ENCODE results near the gene PIEZO1. TPM values are rescaled to one million over a fixed set of nuclear protein-coding genes. Genes with fewer than 3 reads are reported as not detected.

The PIEZO1 gene
- total and polyA plus RNA-seq, 2 experiments from 2014 or later: 30.4 to 70.1 TPM

DNA sequence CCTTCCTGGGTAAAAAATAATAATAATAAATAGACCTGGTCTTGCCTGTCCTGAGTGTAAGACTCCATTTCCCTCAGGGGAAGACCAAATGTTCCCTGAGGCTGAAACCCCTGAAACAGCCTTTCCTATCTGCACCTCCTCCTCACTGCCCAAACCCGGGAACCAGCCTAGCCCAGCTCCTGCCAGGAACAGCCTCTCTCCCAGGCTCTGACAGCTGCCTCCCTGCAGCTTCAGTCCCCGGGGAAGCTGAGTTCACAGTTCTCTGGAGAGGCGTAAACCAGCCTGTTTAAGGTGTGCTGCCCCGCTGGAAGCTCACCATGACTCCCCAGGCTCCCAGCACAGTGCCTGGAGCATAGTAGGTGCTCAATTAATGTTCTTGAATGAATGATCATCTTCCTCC is 11.3 kb upstream of the PIEZO1 start:
- H3K4me1 ChIP-seq (ENCODE audit: insufficient read depth): no peaks in the 10 kb centered on the region; the same call in 1 of the 2 replicates
- no peak overlapping the region for H2AFZ ChIP-seq
- no peaks in the 10 kb centered on the region for H3K36me3 ChIP-seq (ENCODE audit: insufficient read depth)
- H3K4me3 ChIP-seq: no peak overlapping the region
- Mint-ChIP-seq H3K4me3 (no peak overlapping the region), H3K4me1 (peaks cover 14% of the 10 kb centered on the region; the same call in 2 of the 3 replicates), H3K27ac (no peak overlapping the region), H3K9me3 (no peaks in the 10 kb centered on the region), H3K27me3 (ENCODE audit: insufficient read depth, low read depth, poor library complexity) (peaks cover 11% of the 10 kb centered on the region), H3K36me3 (ENCODE audit: low read depth) (peaks cover 11% of the 10 kb centered on the region; the same call in 1 of the 3 replicates)
- no peaks in the 10 kb centered on the region for H3K79me2 ChIP-seq (replicated peaks; ENCODE audit: insufficient read depth)
- DNase-seq (ENCODE audit: low spot score) (no peak), ATAC-seq (no peak)
- H3F3A ChIP-seq (replicated peaks; ENCODE audit: low read depth): no peaks in the 10 kb centered on the region
- no peaks in the 10 kb centered on the region for H3K9me2 ChIP-seq (ENCODE audit: insufficient read depth)
- H3K27me3 ChIP-seq (ENCODE audit: insufficient read depth): no peaks in the 10 kb centered on the region
- no peak overlapping the region for H3K4me2 ChIP-seq
- TF ChIP-seq STAT1 (IDR thresholded peaks at IDR 0.05; ENCODE audit: unreplicated experiment) (no peak), POLR2AphosphoS5 (IDR thresholded peaks at IDR 0.05; ENCODE audit: low read depth) (no peak), ZNF331 (CRISPR knock-in tag; IDR thresholded peaks at IDR 0.05; ENCODE audit: low read depth) (no peak), ZNF114 (CRISPR knock-in tag; IDR thresholded peaks at IDR 0.05) (no peak), CREB1 (CRISPR knock-in tag; IDR thresholded peaks at IDR 0.05; ENCODE audit: low read depth) (no peak), NANOG (IDR thresholded peaks at IDR 0.05; ENCODE audit: borderline replicate concordance) (no peak), JUNB (IDR thresholded peaks at IDR 0.05; ENCODE audit: unreplicated experiment) (no peak), EZH2 (IDR thresholded peaks at IDR 0.05; ENCODE audit: low read depth, unreplicated experiment) (no peak)
- TF ChIP-seq, protein P1, sequence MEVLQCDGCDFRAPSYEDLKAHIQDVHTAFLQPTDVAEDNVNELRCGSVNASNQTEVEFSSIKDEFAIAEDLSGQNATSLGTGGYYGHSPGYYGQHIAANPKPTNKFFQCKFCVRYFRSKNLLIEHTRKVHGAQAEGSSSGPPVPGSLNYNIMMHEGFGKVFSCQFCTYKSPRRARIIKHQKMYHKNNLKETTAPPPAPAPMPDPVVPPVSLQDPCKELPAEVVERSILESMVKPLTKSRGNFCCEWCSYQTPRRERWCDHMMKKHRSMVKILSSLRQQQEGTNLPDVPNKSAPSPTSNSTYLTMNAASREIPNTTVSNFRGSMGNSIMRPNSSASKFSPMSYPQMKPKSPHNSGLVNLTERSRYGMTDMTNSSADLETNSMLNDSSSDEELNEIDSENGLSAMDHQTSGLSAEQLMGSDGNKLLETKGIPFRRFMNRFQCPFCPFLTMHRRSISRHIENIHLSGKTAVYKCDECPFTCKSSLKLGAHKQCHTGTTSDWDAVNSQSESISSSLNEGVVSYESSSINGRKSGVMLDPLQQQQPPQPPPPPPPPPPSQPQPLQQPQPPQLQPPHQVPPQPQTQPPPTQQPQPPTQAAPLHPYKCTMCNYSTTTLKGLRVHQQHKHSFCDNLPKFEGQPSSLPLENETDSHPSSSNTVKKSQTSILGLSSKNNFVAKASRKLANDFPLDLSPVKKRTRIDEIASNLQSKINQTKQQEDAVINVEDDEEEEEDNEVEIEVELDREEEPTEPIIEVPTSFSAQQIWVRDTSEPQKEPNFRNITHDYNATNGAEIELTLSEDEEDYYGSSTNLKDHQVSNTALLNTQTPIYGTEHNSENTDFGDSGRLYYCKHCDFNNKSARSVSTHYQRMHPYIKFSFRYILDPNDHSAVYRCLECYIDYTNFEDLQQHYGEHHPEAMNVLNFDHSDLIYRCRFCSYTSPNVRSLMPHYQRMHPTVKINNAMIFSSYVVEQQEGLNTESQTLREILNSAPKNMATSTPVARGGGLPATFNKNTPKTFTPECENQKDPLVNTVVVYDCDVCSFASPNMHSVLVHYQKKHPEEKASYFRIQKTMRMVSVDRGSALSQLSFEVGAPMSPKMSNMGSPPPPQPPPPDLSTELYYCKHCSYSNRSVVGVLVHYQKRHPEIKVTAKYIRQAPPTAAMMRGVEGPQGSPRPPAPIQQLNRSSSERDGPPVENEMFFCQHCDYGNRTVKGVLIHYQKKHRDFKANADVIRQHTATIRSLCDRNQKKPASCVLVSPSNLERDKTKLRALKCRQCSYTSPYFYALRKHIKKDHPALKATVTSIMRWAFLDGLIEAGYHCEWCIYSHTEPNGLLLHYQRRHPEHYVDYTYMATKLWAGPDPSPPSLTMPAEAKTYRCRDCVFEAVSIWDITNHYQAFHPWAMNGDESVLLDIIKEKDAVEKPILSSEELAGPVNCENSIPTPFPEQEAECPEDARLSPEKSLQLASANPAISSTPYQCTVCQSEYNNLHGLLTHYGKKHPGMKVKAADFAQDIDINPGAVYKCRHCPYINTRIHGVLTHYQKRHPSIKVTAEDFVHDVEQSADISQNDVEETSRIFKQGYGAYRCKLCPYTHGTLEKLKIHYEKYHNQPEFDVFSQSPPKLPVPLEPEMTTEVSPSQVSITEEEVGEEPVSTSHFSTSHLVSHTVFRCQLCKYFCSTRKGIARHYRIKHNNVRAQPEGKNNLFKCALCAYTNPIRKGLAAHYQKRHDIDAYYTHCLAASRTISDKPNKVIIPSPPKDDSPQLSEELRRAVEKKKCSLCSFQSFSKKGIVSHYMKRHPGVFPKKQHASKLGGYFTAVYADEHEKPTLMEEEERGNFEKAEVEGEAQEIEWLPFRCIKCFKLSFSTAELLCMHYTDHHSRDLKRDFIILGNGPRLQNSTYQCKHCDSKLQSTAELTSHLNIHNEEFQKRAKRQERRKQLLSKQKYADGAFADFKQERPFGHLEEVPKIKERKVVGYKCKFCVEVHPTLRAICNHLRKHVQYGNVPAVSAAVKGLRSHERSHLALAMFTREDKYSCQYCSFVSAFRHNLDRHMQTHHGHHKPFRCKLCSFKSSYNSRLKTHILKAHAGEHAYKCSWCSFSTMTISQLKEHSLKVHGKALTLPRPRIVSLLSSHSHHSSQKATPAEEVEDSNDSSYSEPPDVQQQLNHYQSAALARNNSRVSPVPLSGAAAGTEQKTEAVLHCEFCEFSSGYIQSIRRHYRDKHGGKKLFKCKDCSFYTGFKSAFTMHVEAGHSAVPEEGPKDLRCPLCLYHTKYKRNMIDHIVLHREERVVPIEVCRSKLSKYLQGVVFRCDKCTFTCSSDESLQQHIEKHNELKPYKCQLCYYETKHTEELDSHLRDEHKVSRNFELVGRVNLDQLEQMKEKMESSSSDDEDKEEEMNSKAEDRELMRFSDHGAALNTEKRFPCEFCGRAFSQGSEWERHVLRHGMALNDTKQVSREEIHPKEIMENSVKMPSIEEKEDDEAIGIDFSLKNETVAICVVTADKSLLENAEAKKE (CRISPR knock-in tag; IDR thresholded peaks at IDR 0.05): no peak
- TF ChIP-seq, protein P2, sequence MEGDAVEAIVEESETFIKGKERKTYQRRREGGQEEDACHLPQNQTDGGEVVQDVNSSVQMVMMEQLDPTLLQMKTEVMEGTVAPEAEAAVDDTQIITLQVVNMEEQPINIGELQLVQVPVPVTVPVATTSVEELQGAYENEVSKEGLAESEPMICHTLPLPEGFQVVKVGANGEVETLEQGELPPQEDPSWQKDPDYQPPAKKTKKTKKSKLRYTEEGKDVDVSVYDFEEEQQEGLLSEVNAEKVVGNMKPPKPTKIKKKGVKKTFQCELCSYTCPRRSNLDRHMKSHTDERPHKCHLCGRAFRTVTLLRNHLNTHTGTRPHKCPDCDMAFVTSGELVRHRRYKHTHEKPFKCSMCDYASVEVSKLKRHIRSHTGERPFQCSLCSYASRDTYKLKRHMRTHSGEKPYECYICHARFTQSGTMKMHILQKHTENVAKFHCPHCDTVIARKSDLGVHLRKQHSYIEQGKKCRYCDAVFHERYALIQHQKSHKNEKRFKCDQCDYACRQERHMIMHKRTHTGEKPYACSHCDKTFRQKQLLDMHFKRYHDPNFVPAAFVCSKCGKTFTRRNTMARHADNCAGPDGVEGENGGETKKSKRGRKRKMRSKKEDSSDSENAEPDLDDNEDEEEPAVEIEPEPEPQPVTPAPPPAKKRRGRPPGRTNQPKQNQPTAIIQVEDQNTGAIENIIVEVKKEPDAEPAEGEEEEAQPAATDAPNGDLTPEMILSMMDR (conservative IDR thresholded peaks at IDR 0.05; ENCODE audit: low read depth in 2 of 2): no peak
- no peaks in the 10 kb centered on the region for H4K20me1 ChIP-seq (replicated peaks; ENCODE audit: insufficient read depth)
- no peak overlapping the region for H3K27ac ChIP-seq (ENCODE audit: low read depth)

Measured in GM23338 (cell line).